ENCODE results near the gene GPSM3.

DNA sequence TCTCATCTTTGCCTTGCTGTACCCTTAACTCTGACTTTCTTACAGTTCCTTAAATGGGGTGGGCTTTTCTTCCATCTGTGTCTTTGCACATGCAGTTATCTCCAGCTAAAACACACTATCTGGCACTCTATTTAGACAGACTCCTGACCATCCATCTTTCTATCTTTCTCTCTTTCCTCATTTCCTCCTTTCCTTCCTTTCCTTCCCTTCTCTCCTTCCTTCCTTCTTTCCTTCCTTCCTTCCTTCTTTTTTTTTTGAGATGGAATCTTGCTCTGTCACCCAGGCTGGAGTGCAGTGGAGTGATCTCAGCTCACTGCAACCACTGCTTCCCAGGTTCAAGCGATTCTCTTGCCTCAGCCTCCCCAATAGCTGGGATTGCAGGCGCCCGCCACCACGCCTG, 23.2 kb upstream of the GPSM3 start:
- TF ChIP-seq CREB1 (CRISPR knock-in tag; IDR thresholded peaks at IDR 0.05; ENCODE audit: low read depth) (no peak), EZH2 (IDR thresholded peaks at IDR 0.05; ENCODE audit: low read depth, unreplicated experiment) (no peak), POLR2AphosphoS5 (IDR thresholded peaks at IDR 0.05; ENCODE audit: low read depth) (no peak), ZNF114 (CRISPR knock-in tag; IDR thresholded peaks at IDR 0.05) (no peak), EZH2phosphoT487 (IDR thresholded peaks at IDR 0.05; ENCODE audit: unreplicated experiment) (no peak), STAT1 (IDR thresholded peaks at IDR 0.05; ENCODE audit: unreplicated experiment) (no peak), JUNB (IDR thresholded peaks at IDR 0.05; ENCODE audit: unreplicated experiment) (no peak), ZNF331 (CRISPR knock-in tag; IDR thresholded peaks at IDR 0.05; ENCODE audit: low read depth) (no peak)
- TF ChIP-seq, protein P1, sequence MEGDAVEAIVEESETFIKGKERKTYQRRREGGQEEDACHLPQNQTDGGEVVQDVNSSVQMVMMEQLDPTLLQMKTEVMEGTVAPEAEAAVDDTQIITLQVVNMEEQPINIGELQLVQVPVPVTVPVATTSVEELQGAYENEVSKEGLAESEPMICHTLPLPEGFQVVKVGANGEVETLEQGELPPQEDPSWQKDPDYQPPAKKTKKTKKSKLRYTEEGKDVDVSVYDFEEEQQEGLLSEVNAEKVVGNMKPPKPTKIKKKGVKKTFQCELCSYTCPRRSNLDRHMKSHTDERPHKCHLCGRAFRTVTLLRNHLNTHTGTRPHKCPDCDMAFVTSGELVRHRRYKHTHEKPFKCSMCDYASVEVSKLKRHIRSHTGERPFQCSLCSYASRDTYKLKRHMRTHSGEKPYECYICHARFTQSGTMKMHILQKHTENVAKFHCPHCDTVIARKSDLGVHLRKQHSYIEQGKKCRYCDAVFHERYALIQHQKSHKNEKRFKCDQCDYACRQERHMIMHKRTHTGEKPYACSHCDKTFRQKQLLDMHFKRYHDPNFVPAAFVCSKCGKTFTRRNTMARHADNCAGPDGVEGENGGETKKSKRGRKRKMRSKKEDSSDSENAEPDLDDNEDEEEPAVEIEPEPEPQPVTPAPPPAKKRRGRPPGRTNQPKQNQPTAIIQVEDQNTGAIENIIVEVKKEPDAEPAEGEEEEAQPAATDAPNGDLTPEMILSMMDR (conservative IDR thresholded peaks at IDR 0.05; ENCODE audit: low read depth in 2 of 2): no peak
- TF ChIP-seq, protein P2, sequence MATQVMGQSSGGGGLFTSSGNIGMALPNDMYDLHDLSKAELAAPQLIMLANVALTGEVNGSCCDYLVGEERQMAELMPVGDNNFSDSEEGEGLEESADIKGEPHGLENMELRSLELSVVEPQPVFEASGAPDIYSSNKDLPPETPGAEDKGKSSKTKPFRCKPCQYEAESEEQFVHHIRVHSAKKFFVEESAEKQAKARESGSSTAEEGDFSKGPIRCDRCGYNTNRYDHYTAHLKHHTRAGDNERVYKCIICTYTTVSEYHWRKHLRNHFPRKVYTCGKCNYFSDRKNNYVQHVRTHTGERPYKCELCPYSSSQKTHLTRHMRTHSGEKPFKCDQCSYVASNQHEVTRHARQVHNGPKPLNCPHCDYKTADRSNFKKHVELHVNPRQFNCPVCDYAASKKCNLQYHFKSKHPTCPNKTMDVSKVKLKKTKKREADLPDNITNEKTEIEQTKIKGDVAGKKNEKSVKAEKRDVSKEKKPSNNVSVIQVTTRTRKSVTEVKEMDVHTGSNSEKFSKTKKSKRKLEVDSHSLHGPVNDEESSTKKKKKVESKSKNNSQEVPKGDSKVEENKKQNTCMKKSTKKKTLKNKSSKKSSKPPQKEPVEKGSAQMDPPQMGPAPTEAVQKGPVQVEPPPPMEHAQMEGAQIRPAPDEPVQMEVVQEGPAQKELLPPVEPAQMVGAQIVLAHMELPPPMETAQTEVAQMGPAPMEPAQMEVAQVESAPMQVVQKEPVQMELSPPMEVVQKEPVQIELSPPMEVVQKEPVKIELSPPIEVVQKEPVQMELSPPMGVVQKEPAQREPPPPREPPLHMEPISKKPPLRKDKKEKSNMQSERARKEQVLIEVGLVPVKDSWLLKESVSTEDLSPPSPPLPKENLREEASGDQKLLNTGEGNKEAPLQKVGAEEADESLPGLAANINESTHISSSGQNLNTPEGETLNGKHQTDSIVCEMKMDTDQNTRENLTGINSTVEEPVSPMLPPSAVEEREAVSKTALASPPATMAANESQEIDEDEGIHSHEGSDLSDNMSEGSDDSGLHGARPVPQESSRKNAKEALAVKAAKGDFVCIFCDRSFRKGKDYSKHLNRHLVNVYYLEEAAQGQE (IDR thresholded peaks at IDR 0.05; ENCODE audit: unreplicated experiment): no peak
- TF ChIP-seq, protein P3, sequence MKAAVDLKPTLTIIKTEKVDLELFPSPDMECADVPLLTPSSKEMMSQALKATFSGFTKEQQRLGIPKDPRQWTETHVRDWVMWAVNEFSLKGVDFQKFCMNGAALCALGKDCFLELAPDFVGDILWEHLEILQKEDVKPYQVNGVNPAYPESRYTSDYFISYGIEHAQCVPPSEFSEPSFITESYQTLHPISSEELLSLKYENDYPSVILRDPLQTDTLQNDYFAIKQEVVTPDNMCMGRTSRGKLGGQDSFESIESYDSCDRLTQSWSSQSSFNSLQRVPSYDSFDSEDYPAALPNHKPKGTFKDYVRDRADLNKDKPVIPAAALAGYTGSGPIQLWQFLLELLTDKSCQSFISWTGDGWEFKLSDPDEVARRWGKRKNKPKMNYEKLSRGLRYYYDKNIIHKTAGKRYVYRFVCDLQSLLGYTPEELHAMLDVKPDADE (IDR thresholded peaks at IDR 0.05): no peak
